Natural killer cell (primary cell): ENCODE results near the gene ARHGEF9. TPM values are rescaled to one million over a fixed set of nuclear protein-coding genes. Genes with fewer than 3 reads are reported as not detected.

ENCODE experiments used
- ATAC-seq, 3 donors: fragments of 150-1000 bp in 2 of 3; fragments of 200-7000 bp in 1 of 3; cut with Tn5 transposase; 1 replicate in 1 of 3; 2 replicates in 2 of 3; pipeline ENCODE4 v1.10.0; 2021; ENCODE audit warnings: mild to moderate bottlenecking in 2 of 3, moderate library complexity in 2 of 3
- DNase-seq, 2 donors: peaks; one replicate each; pipeline versions ENCODE4 v3.0.0 to v3.0.0-alpha.2; 2013 to 2021; ENCODE audit warnings: mixed read lengths in 1 of 2
- H3K27ac ChIP-seq: one replicate; pipeline ENCODE4 v1.5.1; 2013; ENCODE audit warnings: mild to moderate bottlenecking, low read length
- H3K27me3 ChIP-seq: one replicate; pipeline ENCODE4 v1.6.1; 2013; ENCODE audit warnings: low read length; ENCODE audit not compliant: control insufficient read depth, insufficient read depth
- H3K36me3 ChIP-seq: one replicate; pipeline ENCODE4 v1.6.1; 2013; ENCODE audit warnings: low read length; ENCODE audit not compliant: control insufficient read depth, insufficient read depth
- H3K4me1 ChIP-seq: one replicate; pipeline ENCODE4 v1.6.1; 2013; ENCODE audit warnings: low read length; ENCODE audit not compliant: control insufficient read depth, insufficient read depth
- H3K4me3 ChIP-seq: one replicate; pipeline ENCODE4 v1.5.1; 2013; ENCODE audit warnings: low read length
- H3K9me3 ChIP-seq: one replicate; pipeline ENCODE4 v1.6.1; 2013; ENCODE audit warnings: low read length; ENCODE audit not compliant: control insufficient read depth, insufficient read depth
- H3K27ac Mint-ChIP-seq, 2 donors: one replicate each; pipeline ENCODE4 v1.8.0; 2022; ENCODE audit warnings: mild to moderate bottlenecking in 2 of 2, mixed read lengths in 2 of 2, moderate library complexity in 1 of 2
- H3K27me3 Mint-ChIP-seq, 2 donors: one replicate each; pipeline ENCODE4 v1.8.0; 2022; ENCODE audit warnings: low read depth in 2 of 2, mixed read lengths in 2 of 2
- H3K36me3 Mint-ChIP-seq: one replicate; pipeline ENCODE4 v1.8.0; 2022; ENCODE audit warnings: mixed read lengths
- H3K4me1 Mint-ChIP-seq, 2 donors: one replicate each; pipeline ENCODE4 v1.8.0; 2022; ENCODE audit warnings: mixed read lengths in 2 of 2
- H3K4me3 Mint-ChIP-seq: one replicate; pipeline ENCODE4 v1.8.0; 2022; ENCODE audit warnings: mild to moderate bottlenecking, moderate library complexity, mixed read lengths
- H3K9me3 Mint-ChIP-seq, 2 donors: one replicate each; pipeline ENCODE4 v1.8.0; 2022; ENCODE audit warnings: mixed read lengths in 2 of 2
- WGBS: methylation state at CpG from one replicate; pipeline ENCODE4 v1.1.7; 2013; ENCODE audit warnings: missing lambda C conversion rate; ENCODE audit not compliant: insufficient coverage; 5-methylcytosine and 5-hydroxymethylcytosine counted together
- intact Hi-C: fragments of 100-400 bp; cut with micrococcal nuclease; formaldehyde crosslinking; loops from one replicate; pipeline ENCODE4 v1.14.2; 2022
- total RNA-seq, 4 donors: library from RNA; stranded (reverse); fragments of 120-200 nt in 1 of 4; gene quantifications; one replicate each; pipeline versions ENCODE4 v1.2.3 to v1.2.4, GENCODE V29; 2013 to 2022
- TF ChIP-seq, protein P1 (sequence below): fragments of 200-600 bp; IDR thresholded peaks from one replicate; pipeline ENCODE4 v1.8.0; 2022; ENCODE audit warnings: antibody characterized with exemption

The ARHGEF9 gene
- total RNA-seq, 3 donors from 2014 or later (not counting 1 experiment from before 2014, with no cell fraction given) = 52.3 to 69.1 (median 64.2) TPM

- Histone ChIP-seq H3K9me3 (no peaks in the 10 kb centered on the region), H3K27me3 (no peaks in the 10 kb centered on the region), H3K4me3 (no peak overlapping the region), H3K4me1 (peaks cover 3% of the 10 kb centered on the region), H3K36me3 (peaks cover 8% of the 10 kb centered on the region), H3K27ac (no peak overlapping the region)
- DNase-seq (no peak), ATAC-seq (no peak)
- H3K4me3 Mint-ChIP-seq = no peak overlapping the region
- no peaks in the 10 kb centered on the region for H3K27me3 Mint-ChIP-seq
- peaks cover 16 to 29% of the 10 kb centered on the region in 2 donors for H3K4me1 Mint-ChIP-seq
- peaks cover 19% of the 10 kb centered on the region for H3K36me3 Mint-ChIP-seq
- no peaks in the 10 kb centered on the region for H3K9me3 Mint-ChIP-seq
- WGBS = 100% methylated on average over 1 of the region's 2 CpGs
- intact Hi-C loops = loop anchor here (10.0 kb wide), 1 partner anchor 56 kb away; no protein-coding TSS in a partner anchor
- H3K27ac Mint-ChIP-seq = peak overlapping the region in 1 of 2 donors; percentile 0
- TF ChIP-seq, protein P1, sequence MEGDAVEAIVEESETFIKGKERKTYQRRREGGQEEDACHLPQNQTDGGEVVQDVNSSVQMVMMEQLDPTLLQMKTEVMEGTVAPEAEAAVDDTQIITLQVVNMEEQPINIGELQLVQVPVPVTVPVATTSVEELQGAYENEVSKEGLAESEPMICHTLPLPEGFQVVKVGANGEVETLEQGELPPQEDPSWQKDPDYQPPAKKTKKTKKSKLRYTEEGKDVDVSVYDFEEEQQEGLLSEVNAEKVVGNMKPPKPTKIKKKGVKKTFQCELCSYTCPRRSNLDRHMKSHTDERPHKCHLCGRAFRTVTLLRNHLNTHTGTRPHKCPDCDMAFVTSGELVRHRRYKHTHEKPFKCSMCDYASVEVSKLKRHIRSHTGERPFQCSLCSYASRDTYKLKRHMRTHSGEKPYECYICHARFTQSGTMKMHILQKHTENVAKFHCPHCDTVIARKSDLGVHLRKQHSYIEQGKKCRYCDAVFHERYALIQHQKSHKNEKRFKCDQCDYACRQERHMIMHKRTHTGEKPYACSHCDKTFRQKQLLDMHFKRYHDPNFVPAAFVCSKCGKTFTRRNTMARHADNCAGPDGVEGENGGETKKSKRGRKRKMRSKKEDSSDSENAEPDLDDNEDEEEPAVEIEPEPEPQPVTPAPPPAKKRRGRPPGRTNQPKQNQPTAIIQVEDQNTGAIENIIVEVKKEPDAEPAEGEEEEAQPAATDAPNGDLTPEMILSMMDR = no peak
Measured at GRCh38 chrX:63708801-63709200, 76.2 kb downstream of the ARHGEF9 start.

DNA sequence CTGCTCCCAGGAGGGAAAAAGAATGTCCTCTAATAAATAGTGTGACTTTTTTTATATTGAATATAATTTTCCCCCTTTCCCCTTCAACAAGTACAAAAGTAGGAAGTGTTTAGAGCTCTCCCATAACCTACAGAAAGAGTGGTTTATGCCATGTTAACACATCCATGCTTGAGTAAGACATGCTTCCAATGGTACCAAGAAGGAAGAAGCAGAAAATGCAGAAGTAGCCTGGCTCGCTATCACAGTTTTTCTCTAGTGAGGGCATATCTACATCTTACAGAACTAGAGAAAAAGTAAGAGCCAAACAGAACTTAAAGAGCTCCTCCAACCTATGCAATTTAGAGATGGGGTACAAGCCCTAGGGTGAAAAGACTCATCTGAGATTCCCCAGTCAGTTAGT is 82.5 kb downstream of the ARHGEF9 start:
- TF ChIP-seq, protein P1 = no peak
- intact Hi-C loops = loop anchor here (10.0 kb wide), 1 partner anchor 62 kb away; no protein-coding TSS in a partner anchor

GRCh38 chrX:63686878-63687714 is 97.9 kb downstream of the ARHGEF9 start:
- DNase-seq (peak in 1 of 2 donors; percentile 50), ATAC-seq (peak in 2 of 3 donors; percentile 66 to 88)
- 33% methylated on average over 1 of the region's 1 CpG for WGBS
- Mint-ChIP-seq H3K9me3 (peaks cover 2 to 6% of the 10 kb centered on the region in 2 donors), H3K27ac (no peak overlapping the region), H3K36me3 (no peaks in the 10 kb centered on the region), H3K4me3 (no peak overlapping the region), H3K4me1 (peaks cover 0 to 17% of the 10 kb centered on the region in 2 donors), H3K27me3 (no peaks in the 10 kb centered on the region)
- Histone ChIP-seq H3K4me3 (no peak overlapping the region), H3K27ac (no peak overlapping the region), H3K4me1 (peaks cover 3% of the 10 kb centered on the region), H3K27me3 (no peaks in the 10 kb centered on the region), H3K36me3 (no peaks in the 10 kb centered on the region), H3K9me3 (no peaks in the 10 kb centered on the region)
- intact Hi-C loops = no loop called here
- TF ChIP-seq, protein P1 = peak; percentile 64

More for the DNA sequence above, 82.5 kb downstream of the ARHGEF9 start:
- Mint-ChIP-seq H3K27ac (no peak overlapping the region), H3K4me1 (peaks cover 10 to 12% of the 10 kb centered on the region in 2 donors), H3K27me3 (peaks cover 0 to 6% of the 10 kb centered on the region in 2 donors), H3K36me3 (peaks cover 24% of the 10 kb centered on the region), H3K4me3 (no peak overlapping the region), H3K9me3 (no peaks in the 10 kb centered on the region)
- ATAC-seq (no peak), DNase-seq (no peak)
- H3K36me3 ChIP-seq = peaks cover 23% of the 10 kb centered on the region
- no CpG with 5 or more reads among the region's 1 CpG for WGBS
- no peaks in the 10 kb centered on the region for H3K27me3 ChIP-seq
- no peaks in the 10 kb centered on the region for H3K9me3 ChIP-seq
- no peak overlapping the region for H3K27ac ChIP-seq
- H3K4me3 ChIP-seq = no peak overlapping the region
- peaks cover 3% of the 10 kb centered on the region for H3K4me1 ChIP-seq
